ENCODE data around the gene NF2.

Gene NF2

DNA sequence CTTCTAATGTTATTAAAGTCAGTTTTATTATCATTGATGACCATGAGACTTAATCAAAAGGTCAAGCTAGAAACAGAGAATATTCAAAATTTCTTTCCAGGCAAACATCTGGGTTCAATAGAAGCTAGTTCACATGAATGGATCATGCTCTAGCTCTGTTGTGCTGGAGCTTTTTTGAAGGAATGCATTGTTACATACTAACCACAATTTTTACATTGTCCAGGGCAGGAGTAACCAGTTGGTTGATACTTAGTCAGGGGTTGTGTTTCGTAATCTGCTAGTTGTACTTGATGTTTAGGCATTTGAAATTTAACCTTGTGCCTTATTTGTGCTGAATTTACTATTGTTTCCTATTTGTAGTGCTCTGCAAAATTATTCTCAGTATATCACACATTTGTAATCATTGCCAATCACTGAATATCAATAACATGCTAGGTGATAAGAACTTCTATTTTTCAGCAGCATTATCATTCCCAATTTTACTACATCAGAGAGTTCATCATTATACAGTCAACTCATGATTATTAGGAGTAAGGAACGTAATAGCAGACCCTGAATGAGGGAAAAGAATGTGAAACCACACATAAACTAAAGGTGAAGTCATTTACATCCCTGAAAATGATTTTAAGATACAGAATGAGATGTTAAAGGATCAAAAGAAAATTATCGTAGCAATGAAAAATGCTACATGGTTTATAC lies 23.2 kb downstream of the NF2 start:
- no peak for DNase-seq
- H3K27me3 ChIP-seq (ENCODE audit: insufficient read depth, low read depth, severe bottlenecking) = no peaks in the 10 kb centered on the region
- no peaks in the 10 kb centered on the region for H3K9me3 ChIP-seq (ENCODE audit: severe bottlenecking)
- H3K4me3 ChIP-seq (ENCODE audit: low read depth, low read length) = no peak overlapping the region
- H3K36me3 ChIP-seq = no peaks in the 10 kb centered on the region
- TF ChIP-seq, protein P1, sequence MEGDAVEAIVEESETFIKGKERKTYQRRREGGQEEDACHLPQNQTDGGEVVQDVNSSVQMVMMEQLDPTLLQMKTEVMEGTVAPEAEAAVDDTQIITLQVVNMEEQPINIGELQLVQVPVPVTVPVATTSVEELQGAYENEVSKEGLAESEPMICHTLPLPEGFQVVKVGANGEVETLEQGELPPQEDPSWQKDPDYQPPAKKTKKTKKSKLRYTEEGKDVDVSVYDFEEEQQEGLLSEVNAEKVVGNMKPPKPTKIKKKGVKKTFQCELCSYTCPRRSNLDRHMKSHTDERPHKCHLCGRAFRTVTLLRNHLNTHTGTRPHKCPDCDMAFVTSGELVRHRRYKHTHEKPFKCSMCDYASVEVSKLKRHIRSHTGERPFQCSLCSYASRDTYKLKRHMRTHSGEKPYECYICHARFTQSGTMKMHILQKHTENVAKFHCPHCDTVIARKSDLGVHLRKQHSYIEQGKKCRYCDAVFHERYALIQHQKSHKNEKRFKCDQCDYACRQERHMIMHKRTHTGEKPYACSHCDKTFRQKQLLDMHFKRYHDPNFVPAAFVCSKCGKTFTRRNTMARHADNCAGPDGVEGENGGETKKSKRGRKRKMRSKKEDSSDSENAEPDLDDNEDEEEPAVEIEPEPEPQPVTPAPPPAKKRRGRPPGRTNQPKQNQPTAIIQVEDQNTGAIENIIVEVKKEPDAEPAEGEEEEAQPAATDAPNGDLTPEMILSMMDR (IDR thresholded peaks at IDR 0.05; ENCODE audit: low read depth, low read length) = no peak
- no peak overlapping the region for H3K27ac ChIP-seq

DNA sequence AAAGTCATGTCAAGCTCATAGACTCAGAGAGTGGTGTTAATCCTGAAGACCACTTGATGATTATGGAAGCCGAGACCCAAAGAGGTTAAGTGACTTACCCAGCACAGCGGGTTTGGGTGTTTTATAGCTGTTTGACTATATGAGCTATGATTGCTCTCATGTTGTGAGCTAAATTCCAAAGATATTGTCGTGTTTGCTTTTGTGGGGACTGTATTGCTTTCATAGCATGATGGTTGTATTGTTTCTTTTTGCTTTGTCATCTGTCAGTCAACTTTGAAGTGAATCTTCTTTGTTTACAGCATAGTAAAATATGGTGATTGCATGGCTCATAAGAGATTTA lies 23.7 kb downstream of the NF2 start:
- TF ChIP-seq, protein P1 (IDR thresholded peaks at IDR 0.05; ENCODE audit: low read depth, low read length) = no peak
- no peaks in the 10 kb centered on the region for H3K27me3 ChIP-seq (ENCODE audit: insufficient read depth, low read depth, severe bottlenecking)
- H3K27ac ChIP-seq = no peak overlapping the region

DNA sequence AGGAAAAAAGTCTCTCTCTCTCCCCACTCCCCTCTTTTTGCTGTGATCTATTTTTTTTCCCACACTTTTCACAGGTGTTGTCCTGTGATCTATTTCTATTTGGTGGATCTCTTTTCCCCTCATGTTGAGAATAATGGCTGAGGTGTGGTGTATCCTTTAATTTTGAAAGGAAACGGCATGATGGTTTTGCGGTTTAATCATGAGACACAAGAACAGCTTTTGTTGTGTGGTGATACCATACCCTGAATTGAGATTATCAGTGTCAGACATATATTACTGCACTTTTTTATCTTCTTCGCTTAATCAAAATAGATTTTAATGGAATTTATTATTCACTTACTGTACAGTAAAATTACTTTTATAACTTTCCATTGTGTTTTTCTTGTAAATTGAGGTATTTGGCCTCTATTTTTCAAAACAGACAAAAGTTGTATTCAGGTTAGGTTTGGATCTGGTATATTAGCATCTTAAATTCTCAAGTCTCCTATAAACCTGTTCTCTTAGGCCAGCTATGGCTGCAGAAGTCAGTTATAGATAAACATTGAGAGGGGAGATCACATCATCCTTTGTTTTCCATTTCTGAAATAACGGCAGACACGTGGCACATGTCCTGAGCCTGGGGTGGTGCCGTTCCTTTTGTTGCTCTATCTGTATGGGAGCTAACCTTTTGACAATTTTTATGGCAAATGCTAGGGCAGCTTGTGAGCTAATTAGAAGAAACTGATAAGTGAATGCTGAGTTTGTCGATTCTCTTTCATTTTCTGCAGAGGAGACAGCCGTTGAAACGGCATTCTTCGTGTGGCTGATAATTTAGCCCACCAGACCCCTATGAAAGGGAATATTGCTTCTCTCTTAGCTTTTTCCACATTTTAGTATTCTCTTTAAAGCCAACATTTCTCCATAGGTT lies 25.8 kb downstream of the NF2 start:
- DNase-seq = no peak
- Histone ChIP-seq H3K27ac (no peak overlapping the region), H3K36me3 (no peaks in the 10 kb centered on the region), H3K27me3 (ENCODE audit: insufficient read depth, low read depth, severe bottlenecking) (no peaks in the 10 kb centered on the region), H3K4me3 (ENCODE audit: low read depth, low read length) (no peak overlapping the region), H3K9me3 (ENCODE audit: severe bottlenecking) (no peaks in the 10 kb centered on the region)
- TF ChIP-seq, protein P1 (IDR thresholded peaks at IDR 0.05; ENCODE audit: low read depth, low read length) = no peak

More for the DNA sequence above, 23.7 kb downstream of the NF2 start:
- Histone ChIP-seq H3K9me3 (ENCODE audit: severe bottlenecking) (no peaks in the 10 kb centered on the region), H3K4me3 (ENCODE audit: low read depth, low read length) (no peak overlapping the region), H3K36me3 (no peaks in the 10 kb centered on the region)
- no peak for DNase-seq

DNA sequence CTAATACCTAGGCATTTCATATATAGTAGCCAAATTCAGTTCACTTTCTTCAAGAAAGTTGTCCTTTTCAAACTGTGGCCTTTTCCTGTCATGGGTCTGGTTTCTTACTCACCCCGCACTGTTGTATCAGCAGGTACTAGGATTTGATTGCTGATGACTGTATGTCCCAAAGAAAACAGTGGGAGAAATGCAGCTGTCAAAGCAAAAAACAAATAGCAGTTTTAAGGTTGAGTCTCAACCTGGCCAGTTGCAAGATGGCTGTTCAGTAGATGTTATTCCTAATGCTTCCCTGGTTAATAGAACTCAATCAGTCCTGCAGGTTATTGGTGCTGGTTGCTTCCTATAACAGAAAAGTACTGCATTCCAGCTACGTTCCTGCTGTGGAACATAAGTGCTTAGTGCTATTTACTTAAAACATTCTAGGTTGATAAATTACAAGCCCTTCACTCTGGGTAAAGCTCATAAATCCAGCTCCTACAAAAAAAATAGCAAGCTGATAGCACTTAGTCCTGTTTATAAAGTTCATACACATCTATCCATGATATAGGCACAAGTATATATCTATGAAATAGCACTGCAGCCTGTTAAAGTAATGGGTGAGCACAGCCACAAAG lies 26.6 kb downstream of the NF2 start:
- Histone ChIP-seq H3K36me3 (no peaks in the 10 kb centered on the region), H3K27ac (no peak overlapping the region), H3K9me3 (ENCODE audit: severe bottlenecking) (no peaks in the 10 kb centered on the region), H3K4me3 (ENCODE audit: low read depth, low read length) (no peak overlapping the region), H3K27me3 (ENCODE audit: insufficient read depth, low read depth, severe bottlenecking) (no peaks in the 10 kb centered on the region)
- TF ChIP-seq, protein P1 (IDR thresholded peaks at IDR 0.05; ENCODE audit: low read depth, low read length) = no peak
- no peak for DNase-seq

DNA sequence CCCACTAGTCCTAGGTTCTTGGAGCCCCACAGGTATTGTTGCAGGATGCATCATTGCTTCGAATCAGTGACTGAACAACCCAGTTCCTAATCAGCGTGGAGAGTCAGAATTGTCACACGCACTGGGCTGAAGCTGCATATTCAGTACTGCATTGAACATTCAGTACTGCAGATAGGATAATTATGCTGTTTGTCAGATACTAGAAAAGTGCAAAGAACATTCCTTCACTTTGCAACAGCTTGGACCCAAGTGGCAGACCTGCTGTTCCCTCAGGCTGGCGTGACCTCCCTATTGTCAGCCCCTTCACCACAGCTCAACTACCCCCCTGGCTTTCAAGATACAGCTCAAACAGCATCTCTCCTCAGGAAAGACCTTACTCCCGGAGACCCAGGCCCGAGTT lies 27.6 kb downstream of the NF2 start:
- no peak overlapping the region for H3K27ac ChIP-seq
- no peak for DNase-seq
- no peaks in the 10 kb centered on the region for H3K27me3 ChIP-seq (ENCODE audit: insufficient read depth, low read depth, severe bottlenecking)
- H3K9me3 ChIP-seq (ENCODE audit: severe bottlenecking) = no peaks in the 10 kb centered on the region
- TF ChIP-seq, protein P1 (IDR thresholded peaks at IDR 0.05; ENCODE audit: low read depth, low read length) = no peak
- no peaks in the 10 kb centered on the region for H3K36me3 ChIP-seq
- no peak overlapping the region for H3K4me3 ChIP-seq (ENCODE audit: low read depth, low read length)

All from WERI-Rb-1 (cell line).